Lower leg skin (tissue), 3 donors: ENCODE results near the gene PCGF5.
"Not testable (repeated sequence)": the region's sequence is repeated elsewhere in the genome, so short reads cannot be mapped to it uniquely, and the experiment has no call there.

Source experiments
- POLR2A ChIP-seq, 2 donors: fragments of 450-650 bp; IDR thresholded peaks; one replicate each; pipeline ENCODE4 v1.6.1; 2016 to 2017; ENCODE audit warnings: antibody characterized with exemption in 2 of 2, mild to moderate bottlenecking in 1 of 2, moderate library complexity in 1 of 2
- TF ChIP-seq, protein P1 (sequence below), 3 donors: fragments of 450-650 bp; IDR thresholded peaks; one replicate each; pipeline ENCODE4 v1.5.1; 2016; ENCODE audit warnings: antibody characterized with exemption in 3 of 3, mild to moderate bottlenecking in 3 of 3, moderate library complexity in 2 of 3

DNA sequence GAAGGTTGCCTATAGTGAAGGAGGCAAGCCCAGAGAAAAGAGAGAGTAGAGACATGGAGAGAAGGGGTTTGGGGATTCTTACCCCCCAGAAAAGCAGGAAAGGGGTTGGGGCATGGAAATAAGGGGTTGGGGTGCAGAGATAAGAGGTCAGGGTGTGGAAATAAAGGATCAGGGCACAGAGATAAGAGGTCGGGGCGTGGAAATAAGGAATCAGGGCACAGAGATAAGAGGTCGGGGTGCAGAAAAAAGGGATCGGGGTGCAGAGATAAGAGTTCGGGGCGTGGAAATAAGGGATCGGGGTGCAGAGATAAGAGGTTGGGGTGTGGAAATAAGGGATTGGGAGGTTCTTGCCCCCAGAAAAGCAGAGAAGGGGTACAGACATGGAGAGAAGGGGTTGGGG, 85.5 kb downstream of the PCGF5 start:
- not testable (repeated sequence) for TF ChIP-seq POLR2A (IDR thresholded peaks at IDR 0.05)
- TF ChIP-seq, protein P1, sequence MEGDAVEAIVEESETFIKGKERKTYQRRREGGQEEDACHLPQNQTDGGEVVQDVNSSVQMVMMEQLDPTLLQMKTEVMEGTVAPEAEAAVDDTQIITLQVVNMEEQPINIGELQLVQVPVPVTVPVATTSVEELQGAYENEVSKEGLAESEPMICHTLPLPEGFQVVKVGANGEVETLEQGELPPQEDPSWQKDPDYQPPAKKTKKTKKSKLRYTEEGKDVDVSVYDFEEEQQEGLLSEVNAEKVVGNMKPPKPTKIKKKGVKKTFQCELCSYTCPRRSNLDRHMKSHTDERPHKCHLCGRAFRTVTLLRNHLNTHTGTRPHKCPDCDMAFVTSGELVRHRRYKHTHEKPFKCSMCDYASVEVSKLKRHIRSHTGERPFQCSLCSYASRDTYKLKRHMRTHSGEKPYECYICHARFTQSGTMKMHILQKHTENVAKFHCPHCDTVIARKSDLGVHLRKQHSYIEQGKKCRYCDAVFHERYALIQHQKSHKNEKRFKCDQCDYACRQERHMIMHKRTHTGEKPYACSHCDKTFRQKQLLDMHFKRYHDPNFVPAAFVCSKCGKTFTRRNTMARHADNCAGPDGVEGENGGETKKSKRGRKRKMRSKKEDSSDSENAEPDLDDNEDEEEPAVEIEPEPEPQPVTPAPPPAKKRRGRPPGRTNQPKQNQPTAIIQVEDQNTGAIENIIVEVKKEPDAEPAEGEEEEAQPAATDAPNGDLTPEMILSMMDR (IDR thresholded peaks at IDR 0.05) = not testable (repeated sequence)
